Upper lobe of left lung (tissue), 4 donors: ENCODE results near the gene CDKN2AIPNL.

ENCODE experiments used
- CTCF ChIP-seq, 6 experiments: fragments of 450-650 bp in 4 of 6; fragments of 200-600 bp in 2 of 6; sonication (generic) in 2 of 6; IDR thresholded peaks; one replicate each; pipeline ENCODE4 v1.5.1; 2016 to 2019; ENCODE audit warnings: antibody characterized with exemption in 6 of 6
- POLR2A ChIP-seq, 4 donors: fragments of 450-650 bp; IDR thresholded peaks; one replicate each; pipeline ENCODE4 v1.5.1; 2016 to 2017; ENCODE audit warnings: antibody characterized with exemption in 4 of 4, mild to moderate bottlenecking in 2 of 4

- TF ChIP-seq POLR2A (IDR thresholded peaks at IDR 0.05) = no peak
- no peak for TF ChIP-seq CTCF (IDR thresholded peaks at IDR 0.05)
These were observed 27.5 kb downstream of the CDKN2AIPNL start for GRCh38 chr5:134383980-134384697.
